Measurements from ENCODE around the gene PYGL.

DNA sequence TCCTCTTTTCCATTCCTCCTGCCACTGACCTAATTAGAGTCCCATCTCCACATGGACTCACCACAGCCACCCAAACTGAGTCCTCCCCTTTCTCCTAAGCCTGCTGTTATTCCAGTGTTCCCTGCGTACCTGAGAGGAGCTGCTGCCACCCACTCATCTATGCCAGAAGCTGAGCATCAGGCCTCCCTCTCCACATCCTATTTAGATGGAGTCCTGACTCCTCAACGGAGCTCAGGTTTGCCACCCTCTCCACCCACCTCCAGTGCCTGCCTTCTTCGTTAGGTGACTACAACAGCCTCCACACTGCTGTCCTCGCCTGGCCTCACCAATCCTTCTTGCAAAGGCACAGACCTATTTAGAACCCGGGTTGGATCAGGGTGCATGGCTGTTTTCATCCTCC lies 87.6 kb downstream of the PYGL start:
- TF ChIP-seq GATA3 (IDR thresholded peaks at IDR 0.05; ENCODE audit: low read depth, low read length) (no peak), GATA2 (IDR thresholded peaks at IDR 0.05; ENCODE audit: low read depth, low read length) (no peak)
